ENCODE results near the gene HOOK1. TPM values are rescaled to one million over a fixed set of nuclear protein-coding genes. Genes with fewer than 3 reads are reported as not detected.

The HOOK1 gene
- total RNA-seq, 6 experiments from 2014 or later, result 15.2 to 30.6 (median 26.7) TPM

GRCh38 chr1:59897165-59897564 is 82.4 kb downstream of the HOOK1 start:
- TF ChIP-seq POLR2A (IDR thresholded peaks at IDR 0.05), result no peak
- TF ChIP-seq CTCF (IDR thresholded peaks at IDR 0.05), result no peak
- ATAC-seq, result no peak
- peaks cover 0 to 17% (median 2%) of the 10 kb centered on the region in 4 donors for H3K4me1 ChIP-seq
- intact Hi-C loops (cut with DNase I), result no loop called here
- WGBS (ENCODE audit: insufficient coverage, low coverage, low lambda C conversion rate, missing lambda C conversion rate), result 69% methylated on average over 2 of the region's 2 CpGs
- no peak overlapping the region for H3K27ac ChIP-seq
- peaks cover 0 to 8% (median under 1%) of the 10 kb centered on the region in 4 donors for H3K36me3 ChIP-seq
- no peaks in the 10 kb centered on the region for H3K9me3 ChIP-seq
- no peaks in the 10 kb centered on the region for H3K27me3 ChIP-seq
- no peak for DNase-seq
- no peak overlapping the region for H3K4me3 ChIP-seq

GRCh38 chr1:59898927-59899326 is 84.2 kb downstream of the HOOK1 start:
- no peak for ATAC-seq
- no peak for DNase-seq
- 17% methylated on average over 3 of the region's 3 CpGs for WGBS (ENCODE audit: insufficient coverage, low coverage, low lambda C conversion rate, missing lambda C conversion rate)
- Histone ChIP-seq H3K36me3 (peaks cover 0 to 8% (median under 1%) of the 10 kb centered on the region in 4 donors), H3K27me3 (no peaks in the 10 kb centered on the region), H3K4me3 (no peak overlapping the region), H3K27ac (no peak overlapping the region), H3K9me3 (no peaks in the 10 kb centered on the region), H3K4me1 (peaks cover 0 to 12% (median 1%) of the 10 kb centered on the region in 4 donors)
- TF ChIP-seq POLR2A (IDR thresholded peaks at IDR 0.05), result no peak
- TF ChIP-seq CTCF (IDR thresholded peaks at IDR 0.05), result no peak
- intact Hi-C loops (cut with DNase I), result no loop called here

GRCh38 chr1:59900640-59901039 is 85.9 kb downstream of the HOOK1 start:
- Histone ChIP-seq H3K9me3 (no peaks in the 10 kb centered on the region), H3K4me1 (peaks cover 0 to 12% (median 1%) of the 10 kb centered on the region in 4 donors), H3K4me3 (no peak overlapping the region), H3K27ac (no peak overlapping the region), H3K36me3 (peaks cover 0 to 8% (median under 1%) of the 10 kb centered on the region in 4 donors), H3K27me3 (no peaks in the 10 kb centered on the region)
- TF ChIP-seq CTCF (IDR thresholded peaks at IDR 0.05), result peak in 1 of 4 donors; percentile 27
- no peak for TF ChIP-seq POLR2A (IDR thresholded peaks at IDR 0.05)
- no peak for DNase-seq
- intact Hi-C loops (cut with DNase I), result no loop called here
- WGBS (ENCODE audit: insufficient coverage, low coverage, low lambda C conversion rate, missing lambda C conversion rate), result 100% methylated on average over 1 of the region's 2 CpGs
- ATAC-seq, result peak in 3 of 4 donors; percentile 28 to 55 (median 38)

- Histone ChIP-seq H3K4me3 (no peak overlapping the region), H3K4me1 (peaks cover 0 to 12% (median 1%) of the 10 kb centered on the region in 4 donors), H3K27ac (no peak overlapping the region), H3K36me3 (peaks cover 0 to 16% (median under 1%) of the 10 kb centered on the region in 4 donors), H3K9me3 (no peaks in the 10 kb centered on the region), H3K27me3 (no peaks in the 10 kb centered on the region)
- no peak for TF ChIP-seq POLR2A (IDR thresholded peaks at IDR 0.05)
- no peak for TF ChIP-seq CTCF (IDR thresholded peaks at IDR 0.05)
- ATAC-seq (no peak), DNase-seq (no peak)
- 13% methylated on average over 1 of the region's 1 CpG for WGBS (ENCODE audit: insufficient coverage, low coverage, low lambda C conversion rate, missing lambda C conversion rate)
- intact Hi-C loops (cut with DNase I), result no loop called here
Measured at GRCh38 chr1:59901770-59902388, 87.1 kb downstream of the HOOK1 start.

All from right lobe of liver (tissue), 6 donors.